Keratinocyte (primary cell): Measurements from ENCODE around the gene PACC1.

Experiments used
- CTCF ChIP-seq, 3 experiments: IDR thresholded peaks in 1 of 3; conservative IDR thresholded peaks in 1 of 3; optimal IDR thresholded peaks in 1 of 3; 2 replicates in 2 of 3; 3 replicates in 1 of 3; pipeline versions ENCODE3 to v1.5.1; 2011; ENCODE audit warnings: low read length in 3 of 3, mild to moderate bottlenecking in 3 of 3, moderate library complexity in 2 of 3, control low read depth in 1 of 3, inconsistent platforms in 1 of 3; ENCODE audit not compliant: insufficient read depth in 2 of 3; ENCODE audit errors: extremely low read depth in 1 of 3
- EZH2 ChIP-seq: IDR thresholded peaks from one replicate; pipeline ENCODE4 v1.6.1; 2012; ENCODE audit warnings: inconsistent platforms, mild to moderate bottlenecking, low read length, moderate library complexity

- TF ChIP-seq CTCF (optimal IDR thresholded peaks at IDR 0.05 in 1 of 3, IDR thresholded peaks at IDR 0.05 in 1 of 3, conservative IDR thresholded peaks at IDR 0.05 in 1 of 3; ENCODE audit: extremely low read depth in 1 of 3, insufficient read depth in 2 of 3, low read length in 3 of 3) (no peak), EZH2 (no peak)
Observed at GRCh38 chr1:212323066-212323465, 91.6 kb downstream of the PACC1 start.
